SKM-1 treated with dmso at 0.1 percent for 144 hours (cell line): ENCODE data around the gene ZNF892.
A peak's percentile ranks its signal among the peaks of the same experiment; 100 is the strongest.
"Not testable (repeated sequence)": the region's sequence is repeated elsewhere in the genome, so short reads cannot be mapped to it uniquely, and the experiment has no call there.

Experiments used
- DNase-seq: peaks from one replicate; lab custom pipeline; 2025; ENCODE audit not compliant: unreplicated experiment; lab: John Stamatoyannopoulos, UW

The ZNF892 gene

DNA sequence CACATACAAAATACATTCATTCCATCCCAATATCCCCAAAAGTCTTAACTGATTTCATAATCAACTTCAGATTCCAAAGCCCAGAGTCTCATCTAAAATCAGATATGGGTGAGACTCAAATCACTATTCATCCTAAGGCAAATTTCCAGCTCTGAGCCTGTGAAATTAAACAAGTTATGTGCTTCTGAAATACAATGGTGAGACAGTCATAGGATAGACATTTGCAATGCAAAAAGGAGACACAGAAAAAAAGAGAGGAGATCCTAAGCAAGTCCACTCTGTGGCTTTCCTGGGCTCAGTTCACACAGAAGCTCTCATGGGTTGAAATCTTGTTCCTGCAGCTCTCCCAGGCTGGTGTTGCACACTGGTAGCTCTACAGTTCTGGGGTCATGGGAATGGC is 18.3 kb downstream of the ZNF892 start:
- DNase-seq, result no peak

DNA sequence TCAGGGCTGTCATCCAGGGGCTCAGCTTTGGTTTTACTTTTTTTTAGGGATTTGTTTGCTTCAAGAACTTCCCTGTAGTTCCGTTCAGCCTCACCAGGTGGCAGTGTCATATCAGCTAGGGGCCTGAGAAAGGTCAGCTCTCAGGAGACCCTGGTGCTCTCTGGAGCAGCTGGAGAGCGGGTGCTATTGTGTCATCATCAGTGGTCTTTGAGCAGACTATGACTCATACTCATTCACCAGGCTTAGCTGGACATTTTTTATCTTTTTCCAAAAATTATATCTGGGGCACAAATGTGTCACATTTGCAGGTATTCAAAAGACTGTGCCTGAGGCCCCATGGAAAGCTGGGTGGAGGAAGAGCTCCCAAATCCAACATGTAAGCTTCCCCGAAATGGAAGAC is 24.4 kb downstream of the ZNF892 start:
- DNase-seq, result peak; percentile 47

DNA sequence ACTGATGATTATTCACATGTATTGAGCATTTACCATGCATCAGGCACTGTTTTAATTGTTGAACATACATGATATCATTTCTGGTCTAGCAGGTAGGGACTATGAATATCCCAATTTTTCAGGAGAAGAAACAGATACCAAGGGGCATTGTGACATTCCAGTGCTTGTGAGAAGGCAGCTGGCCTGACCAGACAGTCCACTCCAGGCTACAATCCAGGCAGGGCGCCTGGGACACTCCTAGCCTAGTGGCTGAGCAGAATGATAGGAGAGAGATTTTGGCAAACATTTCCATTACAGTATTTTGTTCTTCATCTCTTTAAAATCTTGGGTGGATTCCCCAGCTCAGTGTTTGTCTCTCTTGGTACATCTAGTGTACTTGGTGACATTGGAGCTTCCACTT is 24.9 kb downstream of the ZNF892 start:
- no peak for DNase-seq

DNA sequence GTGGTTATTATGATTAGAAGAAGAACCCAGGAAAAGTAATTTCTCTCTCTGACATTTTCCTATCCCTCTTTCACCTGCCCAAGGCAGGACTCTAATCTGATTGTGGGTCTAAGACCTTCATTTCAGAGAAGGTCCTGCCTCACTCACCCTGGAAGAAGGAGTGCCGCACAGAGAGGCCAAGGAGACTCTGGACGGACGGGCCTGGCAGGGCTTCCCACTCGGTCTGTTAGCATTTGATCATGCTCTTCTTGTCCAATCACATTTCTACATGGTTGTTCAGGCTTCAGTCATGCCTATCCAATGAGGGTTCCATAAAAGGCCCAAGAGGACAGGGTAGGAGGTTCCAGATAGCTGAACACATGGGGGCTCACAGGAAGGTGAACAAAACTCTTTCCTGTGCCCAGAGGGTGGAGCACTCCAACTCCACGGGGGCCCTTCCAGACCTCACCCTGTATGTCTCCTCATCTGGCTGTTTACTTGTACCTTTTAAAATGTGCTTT is 27.0 kb downstream of the ZNF892 start:
- DNase-seq, result no peak

DNA sequence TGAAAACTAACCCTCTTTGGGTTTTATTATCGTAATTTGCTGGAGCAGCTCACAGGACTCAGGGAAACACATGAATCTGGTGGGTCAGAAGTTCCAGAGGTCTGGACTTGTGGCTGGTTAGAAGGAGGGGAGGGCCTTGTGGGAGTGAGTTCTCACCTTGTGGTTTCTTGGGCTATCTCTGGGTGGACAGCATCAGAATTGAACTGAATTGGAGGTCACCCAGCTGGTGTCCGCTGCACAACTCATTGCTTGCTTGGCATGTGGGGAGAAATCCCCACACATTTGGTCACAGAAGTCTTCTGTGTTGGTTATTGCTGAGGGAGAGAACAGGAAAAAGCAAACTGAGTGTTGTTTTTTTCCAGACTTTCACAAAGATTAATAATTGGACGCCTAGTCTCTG is 27.5 kb downstream of the ZNF892 start:
- no peak for DNase-seq

DNA sequence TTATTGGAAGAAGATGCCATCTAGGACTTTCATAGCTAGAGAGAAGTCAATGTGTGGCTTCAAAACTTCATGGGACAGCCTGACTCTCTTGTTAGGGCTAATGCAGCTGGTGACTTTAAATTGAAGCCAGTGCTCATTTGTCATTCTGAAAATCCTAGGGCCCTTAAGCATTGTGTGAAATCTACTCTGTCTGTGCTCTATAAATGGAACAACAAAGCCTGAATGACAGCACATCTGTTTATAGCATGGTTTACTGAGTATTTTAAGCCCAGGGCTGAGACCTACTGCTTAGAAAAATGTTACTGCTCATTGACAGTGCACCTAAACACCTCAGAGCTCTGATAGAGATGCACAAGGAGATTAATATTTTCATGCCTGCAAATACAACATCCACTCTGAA is 30.8 kb downstream of the ZNF892 start:
- DNase-seq, result no peak

DNA sequence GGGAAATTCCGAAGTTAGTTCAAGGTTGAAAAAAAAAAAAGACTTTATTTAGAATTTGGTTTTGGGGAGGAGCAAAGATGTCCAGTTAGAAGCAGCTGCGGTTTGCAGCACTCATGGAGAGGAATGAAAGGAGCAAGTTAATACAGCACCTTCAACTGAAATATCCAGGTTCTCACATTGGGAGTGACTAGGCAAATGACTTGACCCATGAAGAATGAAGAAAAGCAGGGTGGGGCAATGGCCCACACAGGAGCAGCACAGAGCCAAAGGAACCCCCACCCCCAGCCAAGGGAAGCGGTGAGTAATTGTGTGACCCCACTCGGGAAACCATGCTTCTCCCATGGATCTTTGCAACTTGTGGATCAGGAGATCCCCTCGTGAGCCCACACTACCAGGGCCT is 32.8 kb downstream of the ZNF892 start:
- no peak for DNase-seq

DNA sequence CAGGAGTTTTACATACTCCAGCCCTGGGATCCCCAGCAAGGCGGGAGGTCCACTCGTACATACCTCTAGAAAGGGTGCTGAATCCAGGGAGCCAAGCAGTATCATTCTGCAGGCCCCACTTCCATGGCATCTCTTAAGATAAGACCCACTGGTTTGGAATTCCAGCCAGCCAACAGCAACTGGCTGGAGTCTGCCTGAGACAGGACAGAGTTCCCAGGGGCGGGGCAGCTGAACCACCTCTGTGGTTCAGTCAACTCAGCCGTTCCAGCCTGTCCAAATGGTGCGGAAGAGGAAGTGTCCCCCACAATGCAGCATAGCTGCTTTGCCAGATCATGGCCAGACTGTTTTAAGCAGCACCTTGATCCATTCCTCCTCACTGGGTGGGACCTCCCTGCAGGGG is 33.2 kb downstream of the ZNF892 start:
- no peak for DNase-seq

DNA sequence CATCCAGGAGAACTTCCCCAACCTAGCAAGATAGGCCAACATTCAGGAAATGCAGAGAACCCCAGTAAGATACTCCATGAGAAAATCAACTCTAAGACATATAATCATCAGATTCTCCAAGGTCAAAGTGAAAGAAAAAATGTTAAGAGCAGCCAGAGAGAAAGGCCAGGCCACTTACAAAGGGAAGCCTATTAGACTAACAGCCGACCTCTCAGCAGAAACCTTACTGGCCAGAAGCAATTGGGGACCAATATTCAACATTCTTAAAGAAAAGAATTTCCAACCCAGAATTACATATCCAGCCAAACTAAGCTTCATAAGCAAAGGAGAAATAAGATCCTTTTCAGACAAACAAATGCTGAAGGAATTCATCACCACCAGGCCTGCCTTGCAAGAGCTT is 34.8 kb downstream of the ZNF892 start:
- DNase-seq, result not testable (repeated sequence)
